BJ (cell line): ENCODE results near the gene MYL10. TPM values are rescaled to one million over a fixed set of nuclear protein-coding genes. Genes with fewer than 3 reads are reported as not detected.

ENCODE experiments used
- CTCF ChIA-PET: fragments of 350-600 bp; formaldehyde crosslinking; extraction: SDS; loops from one replicate; lab custom pipeline; 2021; ENCODE audit warnings: antibody characterized with exemption, inconsistent platforms; lab: Yijun Ruan, JAX
- POLR2A ChIA-PET: fragments of 300-600 bp; sonication (Branson Sonifier 250); formaldehyde crosslinking; extraction: SDS; loops from one replicate; lab custom pipeline; 2021; ENCODE audit warnings: antibody characterized with exemption; lab: Charles Lee
- DNase-seq: peaks from one replicate; pipeline ENCODE4 v3.0.0-alpha.2; 2011; ENCODE audit warnings: low read depth
- H3K27me3 ChIP-seq: 2 replicates; pipeline ENCODE4 v1.6.0; 2011; ENCODE audit warnings: low read length; ENCODE audit not compliant: control insufficient read depth, insufficient read depth
- H3K36me3 ChIP-seq: 2 replicates; pipeline ENCODE4 v1.5.1; 2011; ENCODE audit warnings: low read length; ENCODE audit not compliant: control insufficient read depth, insufficient read depth
- H3K4me3 ChIP-seq: 2 replicates; pipeline ENCODE4 v1.5.1; 2011; ENCODE audit warnings: low read depth, mild to moderate bottlenecking, control low read depth, low read length
- polyA plus RNA-seq: library from polyadenylated mRNA; depleted of rRNA; stranded (reverse); fragments of >200 nt; gene quantifications from 2 replicates; pipeline ENCODE4 v1.2.3, GENCODE V29; 2011
- TF ChIP-seq, protein P1 (sequence below): IDR thresholded peaks from 2 replicates; pipeline ENCODE4 v1.5.1; 2011; ENCODE audit warnings: low read depth, mild to moderate bottlenecking, control low read depth, inconsistent platforms, low read length, moderate library complexity; ENCODE audit not compliant: insufficient read depth

Gene MYL10
- polyA plus RNA-seq, 1 experiment, result 0.07 TPM

DNA sequence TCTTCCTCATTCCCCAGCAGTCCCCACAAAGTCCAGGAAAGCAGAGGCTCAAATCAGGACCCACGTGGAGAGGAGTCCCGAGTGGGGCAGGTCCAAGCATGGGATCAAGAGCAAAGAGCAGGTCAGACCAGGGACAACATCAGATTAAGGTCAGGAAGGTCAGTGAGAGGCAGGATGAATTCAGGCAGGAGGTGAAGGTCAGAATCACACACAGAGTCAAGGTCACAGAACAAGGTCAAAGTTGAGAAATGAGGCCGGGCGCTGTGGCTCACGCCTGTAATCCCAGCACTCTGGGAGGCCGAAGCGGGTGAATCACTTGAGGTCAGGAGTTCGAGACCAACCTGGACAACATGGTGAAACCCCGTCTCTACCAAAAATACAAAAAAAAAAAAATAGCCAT lies 2.3 kb downstream of the MYL10 start:
- no peaks in the 10 kb centered on the region for H3K36me3 ChIP-seq
- no peak for DNase-seq
- POLR2A ChIA-PET, result no interaction called here
- TF ChIP-seq, protein P1, sequence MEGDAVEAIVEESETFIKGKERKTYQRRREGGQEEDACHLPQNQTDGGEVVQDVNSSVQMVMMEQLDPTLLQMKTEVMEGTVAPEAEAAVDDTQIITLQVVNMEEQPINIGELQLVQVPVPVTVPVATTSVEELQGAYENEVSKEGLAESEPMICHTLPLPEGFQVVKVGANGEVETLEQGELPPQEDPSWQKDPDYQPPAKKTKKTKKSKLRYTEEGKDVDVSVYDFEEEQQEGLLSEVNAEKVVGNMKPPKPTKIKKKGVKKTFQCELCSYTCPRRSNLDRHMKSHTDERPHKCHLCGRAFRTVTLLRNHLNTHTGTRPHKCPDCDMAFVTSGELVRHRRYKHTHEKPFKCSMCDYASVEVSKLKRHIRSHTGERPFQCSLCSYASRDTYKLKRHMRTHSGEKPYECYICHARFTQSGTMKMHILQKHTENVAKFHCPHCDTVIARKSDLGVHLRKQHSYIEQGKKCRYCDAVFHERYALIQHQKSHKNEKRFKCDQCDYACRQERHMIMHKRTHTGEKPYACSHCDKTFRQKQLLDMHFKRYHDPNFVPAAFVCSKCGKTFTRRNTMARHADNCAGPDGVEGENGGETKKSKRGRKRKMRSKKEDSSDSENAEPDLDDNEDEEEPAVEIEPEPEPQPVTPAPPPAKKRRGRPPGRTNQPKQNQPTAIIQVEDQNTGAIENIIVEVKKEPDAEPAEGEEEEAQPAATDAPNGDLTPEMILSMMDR, result no peak
- H3K4me3 ChIP-seq, result no peak overlapping the region
- H3K27me3 ChIP-seq, result no peaks in the 10 kb centered on the region
- CTCF ChIA-PET, result no interaction called here

DNA sequence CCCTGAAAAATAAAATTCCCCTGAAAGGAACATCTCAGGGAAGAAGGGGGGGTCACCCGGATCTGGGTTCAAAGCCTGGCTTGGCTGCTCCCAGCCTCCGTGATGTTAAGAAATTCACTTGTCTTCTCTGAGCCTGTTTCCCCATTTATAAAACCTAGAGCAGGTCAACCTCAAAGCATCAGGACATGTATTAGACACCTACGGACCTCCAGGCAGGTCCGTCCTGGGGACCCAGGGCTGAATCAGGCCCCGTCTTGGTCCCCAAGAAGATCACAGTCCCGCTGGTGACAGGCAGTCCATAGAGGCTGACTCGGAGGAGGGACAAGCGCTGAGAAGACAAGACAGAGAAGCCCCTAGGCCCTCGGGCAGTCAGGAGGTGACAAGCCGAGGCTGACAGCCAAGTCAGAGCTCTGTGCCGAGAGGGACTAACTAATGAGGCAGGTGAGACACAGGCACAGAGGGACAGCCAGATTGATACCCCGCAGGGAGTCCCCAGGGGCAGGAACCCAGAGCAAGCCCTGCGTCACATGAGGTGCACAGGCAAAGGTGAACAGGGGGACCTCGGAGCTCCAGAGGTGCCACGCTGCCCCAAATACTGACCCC lies 2.9 kb downstream of the MYL10 start:
- TF ChIP-seq, protein P1, result no peak
- no peak for DNase-seq
- H3K4me3 ChIP-seq, result no peak overlapping the region
- ChIA-PET POLR2A (no interaction called here), CTCF (interaction anchor here (2.8 kb wide), 1 partner anchor 10 kb away, joined by 8 read pairs; no protein-coding TSS in a partner anchor)
- no peaks in the 10 kb centered on the region for H3K36me3 ChIP-seq
- no peaks in the 10 kb centered on the region for H3K27me3 ChIP-seq

DNA sequence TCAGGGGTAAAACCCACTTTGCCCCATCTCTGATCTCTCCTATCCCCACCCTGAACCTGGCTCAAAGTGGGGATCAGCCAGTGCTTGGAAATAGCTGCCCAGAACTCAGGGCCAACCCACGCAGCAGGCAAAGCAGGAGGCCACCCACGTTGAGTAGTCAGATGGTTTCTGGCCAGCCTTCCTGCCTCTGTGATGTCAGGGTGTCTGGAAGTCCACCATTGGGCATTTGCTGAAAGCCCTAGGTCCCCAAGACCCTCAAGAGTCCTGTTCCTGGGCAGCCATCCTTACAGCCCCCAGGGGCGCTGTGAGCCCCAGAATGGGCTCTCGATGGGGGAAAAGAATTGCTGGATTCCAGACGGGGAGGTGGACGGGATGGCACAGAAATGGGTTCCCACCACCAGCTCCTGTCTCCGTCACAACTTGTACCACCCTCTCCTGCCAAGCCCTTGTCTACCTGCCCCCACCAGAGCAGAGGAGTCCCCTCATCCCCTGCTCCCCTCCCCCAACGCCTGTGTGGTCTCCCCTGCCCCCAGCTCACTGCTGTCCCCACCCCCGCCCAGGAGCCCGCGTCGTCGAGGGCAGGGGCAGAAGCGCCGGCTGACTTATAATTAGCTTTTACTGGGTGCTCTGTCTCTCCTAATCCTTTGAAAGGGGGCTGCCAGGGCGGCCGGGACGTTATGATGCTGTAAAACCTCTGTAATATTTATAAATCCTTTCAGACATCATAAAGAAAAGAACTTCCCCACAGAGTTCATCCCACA lies 3.9 kb downstream of the MYL10 start:
- ChIA-PET POLR2A (no interaction called here), CTCF (interaction anchor here (0.8 to 2.8 kb wide), 4 partner anchors 11 to 46 kb away, joined by 3 to 8 read pairs (median 5); no protein-coding TSS in a partner anchor)

GRCh38 chr7:101624246-101625001 lies 4.7 kb downstream of the MYL10 start:
- TF ChIP-seq, protein P1, result no peak
- no peaks in the 10 kb centered on the region for H3K27me3 ChIP-seq
- no peaks in the 10 kb centered on the region for H3K36me3 ChIP-seq
- POLR2A ChIA-PET, result no interaction called here
- no peak for DNase-seq
- CTCF ChIA-PET, result interaction anchor here (0.8 to 2.8 kb wide), 4 partner anchors 11 to 47 kb away, joined by 3 to 8 read pairs (median 5); no protein-coding TSS in a partner anchor
- no peak overlapping the region for H3K4me3 ChIP-seq

More for the DNA sequence above, 3.9 kb downstream of the MYL10 start:
- TF ChIP-seq, protein P1, result peak; percentile 32
- no peak overlapping the region for H3K4me3 ChIP-seq
- DNase-seq, result no peak
- H3K27me3 ChIP-seq, result no peaks in the 10 kb centered on the region
- H3K36me3 ChIP-seq, result no peaks in the 10 kb centered on the region
